HG03342 (cell line): ENCODE results near the gene TSEN2.

Source experiments
- ATAC-seq: cut with Tn5 transposase; IDR thresholded peaks from one replicate; pipeline ENCODE4 v1.9.1; 2021; ENCODE audit warnings: mild to moderate bottlenecking, moderate library complexity; ENCODE audit not compliant: unreplicated experiment

The TSEN2 gene

GRCh38 chr3:12545473-12545791 is 61.2 kb downstream of the TSEN2 start, which contains the start of gene MKRN2OS:
MKRN2OS (minus strand) TSS chr3:12545499; CDS start chr3:12545464, 35 bp downstream.
- ATAC-seq = no peak

- no peak for ATAC-seq
Observed at GRCh38 chr3:12549971-12550760, 65.9 kb downstream of the TSEN2 start.

- ATAC-seq = no peak
Observed at GRCh38 chr3:12553921-12554391, 69.7 kb downstream of the TSEN2 start.

DNA sequence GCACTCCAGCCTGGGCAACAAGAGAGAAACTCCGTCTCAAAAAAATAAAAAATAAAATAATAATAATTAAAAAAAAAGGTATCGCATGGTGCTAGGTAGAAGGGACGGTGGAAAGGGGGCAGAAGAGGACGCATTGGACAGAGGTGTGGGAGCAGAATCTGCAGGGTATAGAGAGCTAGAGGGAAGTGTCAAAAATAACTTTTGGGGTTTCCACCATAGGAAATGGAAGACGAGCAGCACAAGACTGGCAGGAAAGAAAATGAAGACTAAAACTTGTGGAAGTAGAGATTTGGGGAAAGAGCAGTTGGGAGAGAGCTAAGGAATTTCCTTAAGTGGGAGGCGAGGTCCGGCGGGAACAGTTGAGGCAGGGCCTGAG is 72.0 kb downstream of the TSEN2 start:
- no peak for ATAC-seq

DNA sequence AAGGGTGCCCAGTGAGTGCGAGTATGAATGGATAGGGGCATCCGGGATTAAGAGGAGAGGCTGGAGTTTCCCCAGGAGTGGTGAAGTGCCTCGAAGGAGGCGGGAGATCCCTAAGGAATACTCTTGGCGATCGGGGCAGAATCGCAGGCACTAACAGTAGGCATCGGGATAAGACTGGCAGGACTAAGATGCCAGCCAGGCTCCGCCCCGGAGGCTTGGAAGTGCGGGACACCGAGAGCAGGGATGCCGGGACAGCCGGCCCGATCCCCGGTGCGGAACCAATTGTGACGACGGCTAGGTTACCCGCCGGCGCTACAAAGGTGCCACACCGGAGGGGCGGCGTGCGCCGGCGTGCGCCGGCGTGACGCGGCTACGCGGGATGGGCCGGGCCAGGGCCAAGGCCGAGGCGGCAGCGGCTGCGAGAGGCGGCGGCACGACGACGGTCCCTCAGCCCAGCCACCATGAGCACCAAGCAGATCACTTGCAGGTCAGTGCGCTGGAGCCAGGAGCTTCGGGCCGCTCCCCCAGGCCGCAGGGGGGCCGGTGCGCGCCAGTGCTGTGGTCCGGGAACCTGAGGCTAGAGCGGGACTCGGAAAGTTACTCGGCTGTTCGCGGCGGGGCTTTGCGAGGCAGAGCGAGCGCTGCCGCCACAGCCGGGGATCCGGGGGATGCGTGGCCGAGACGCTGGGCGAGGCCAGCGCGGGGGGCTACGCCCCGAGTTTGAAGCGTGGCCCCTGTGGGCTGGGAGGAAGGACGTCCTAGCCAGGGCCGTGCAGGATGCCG is 72.6 kb downstream of the TSEN2 start, which contains the start of gene MKRN2:
Gene MKRN2, plus strand, starts transcription at position 398 of the 783 bp plus-strand sequence. Its CDS starts 64 bp downstream, at position 462.
- peak; percentile 78 for ATAC-seq

GRCh38 chr3:12557473-12558100 is 73.3 kb downstream of the TSEN2 start:
- ATAC-seq = no peak

- ATAC-seq = no peak
Observed at GRCh38 chr3:12558706-12559105, 74.4 kb downstream of the TSEN2 start.

DNA sequence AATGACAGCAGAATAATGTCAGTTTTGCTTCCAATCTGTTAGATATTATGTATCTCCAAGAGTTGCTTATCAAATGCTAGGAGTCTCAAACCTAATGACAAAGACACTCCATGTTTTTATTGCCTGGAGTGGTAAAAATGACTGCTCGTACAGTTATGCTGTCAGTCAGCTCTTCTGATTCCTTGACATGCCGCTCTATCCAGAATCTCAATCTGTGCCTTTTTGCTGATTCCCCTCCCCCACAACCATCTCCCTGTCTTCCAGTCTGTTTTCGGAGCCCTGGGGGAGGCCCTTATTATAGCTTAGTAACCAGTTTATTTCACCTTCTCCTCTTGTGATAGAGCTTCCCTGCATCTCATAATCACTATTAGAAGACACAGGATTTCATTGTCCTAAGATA is 75.2 kb downstream of the TSEN2 start:
- no peak for ATAC-seq

GRCh38 chr3:12560505-12561190 is 76.4 kb downstream of the TSEN2 start:
- ATAC-seq = peak; percentile 37

GRCh38 chr3:12561397-12561796 is 77.1 kb downstream of the TSEN2 start:
- no peak for ATAC-seq

GRCh38 chr3:12562451-12562850 is 78.2 kb downstream of the TSEN2 start:
- no peak for ATAC-seq

DNA sequence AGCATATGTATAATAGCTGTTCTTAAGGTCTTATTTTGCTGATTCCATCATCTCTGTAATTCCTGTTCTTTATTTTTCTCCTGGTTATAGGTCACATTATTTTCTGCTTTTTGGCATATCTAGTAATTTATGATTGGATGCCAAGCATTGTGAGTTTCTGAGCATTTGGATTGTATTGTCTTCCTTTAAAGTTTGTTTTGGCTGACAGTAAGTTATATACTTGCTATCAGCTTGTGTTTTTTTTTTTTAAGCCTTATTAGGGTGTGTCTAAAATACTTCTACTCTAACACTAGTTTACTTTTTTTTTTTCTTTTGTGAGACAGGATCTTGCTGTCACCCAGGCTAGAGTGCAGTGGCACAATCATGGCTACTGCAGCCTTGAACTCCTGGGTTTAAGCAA is 82.7 kb downstream of the TSEN2 start:
- no peak for ATAC-seq

GRCh38 chr3:12568747-12569146 is 84.5 kb downstream of the TSEN2 start:
- ATAC-seq = no peak

GRCh38 chr3:12569836-12570235 is 85.6 kb downstream of the TSEN2 start:
- no peak for ATAC-seq

DNA sequence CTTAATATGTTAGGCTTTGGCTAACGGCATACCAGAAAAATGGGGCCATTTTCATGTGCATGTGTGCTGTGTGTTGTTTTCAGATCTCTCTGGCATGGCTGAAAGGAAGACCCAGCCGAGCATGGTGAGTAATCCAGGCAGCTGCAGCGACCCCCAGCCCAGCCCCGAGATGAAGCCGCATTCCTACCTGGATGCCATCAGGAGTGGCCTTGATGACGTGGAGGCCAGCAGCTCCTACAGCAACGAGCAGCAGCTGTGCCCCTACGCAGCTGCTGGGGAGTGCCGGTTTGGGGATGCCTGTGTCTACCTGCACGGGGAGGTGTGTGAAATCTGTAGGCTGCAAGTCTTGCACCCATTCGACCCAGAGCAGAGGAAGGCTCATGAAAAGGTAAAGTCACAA is 87.7 kb downstream of the TSEN2 start:
- no peak for ATAC-seq

DNA sequence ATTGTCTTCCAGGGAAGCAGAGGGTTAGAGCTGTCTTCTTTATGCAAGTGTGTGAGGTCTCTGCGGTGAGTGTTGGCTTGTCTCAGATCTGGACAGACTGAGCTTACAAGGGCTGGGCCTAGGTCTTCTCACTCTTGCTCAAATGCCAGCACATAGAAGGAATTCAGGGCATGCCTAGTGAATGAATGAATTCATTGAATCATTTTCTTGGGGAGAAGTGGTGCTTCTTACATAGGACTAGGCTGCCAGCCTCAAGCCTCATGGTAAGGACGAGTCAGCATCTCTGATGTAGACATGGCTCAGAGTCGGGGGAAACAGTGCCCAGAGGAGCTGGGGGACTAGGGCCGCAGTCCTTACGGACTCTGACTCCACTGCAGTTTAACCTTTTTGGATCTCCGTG is 89.9 kb downstream of the TSEN2 start:
- ATAC-seq = no peak

DNA sequence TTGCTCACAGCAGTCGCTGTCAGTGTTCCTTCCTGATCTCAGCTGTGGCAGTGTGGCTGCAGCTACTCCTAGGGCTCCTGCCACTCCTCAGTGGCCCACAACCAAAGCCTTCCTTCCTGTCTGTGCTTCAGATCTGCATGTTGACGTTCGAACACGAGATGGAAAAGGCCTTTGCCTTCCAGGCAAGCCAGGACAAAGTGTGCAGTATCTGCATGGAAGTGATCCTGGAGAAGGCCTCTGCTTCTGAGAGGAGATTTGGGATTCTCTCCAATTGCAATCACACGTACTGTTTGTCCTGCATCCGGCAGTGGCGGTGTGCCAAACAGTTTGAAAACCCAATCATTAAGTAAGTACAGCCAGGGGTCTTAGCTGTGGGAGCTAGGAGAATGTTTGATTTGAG is 90.4 kb downstream of the TSEN2 start:
- no peak for ATAC-seq

DNA sequence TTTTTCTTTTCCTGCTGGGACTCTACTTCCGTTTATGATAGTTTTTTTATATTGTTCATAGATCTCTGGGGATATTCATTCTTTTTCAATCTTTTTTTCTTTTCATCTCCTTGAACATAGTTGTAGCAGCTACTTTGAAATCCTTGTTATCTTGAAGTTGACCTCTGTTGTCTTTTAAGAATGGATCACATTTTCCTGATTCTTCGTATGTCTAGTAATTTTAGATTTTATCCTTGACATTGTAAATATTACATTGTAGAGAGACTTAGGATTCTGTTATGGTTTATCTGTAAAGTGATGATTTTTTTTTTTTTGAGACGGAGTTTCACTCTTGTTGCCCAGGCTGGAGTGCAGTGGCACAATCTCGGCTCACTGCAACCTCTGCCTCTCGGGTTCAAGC is 93.1 kb downstream of the TSEN2 start:
- ATAC-seq = no peak

GRCh38 chr3:12578742-12579141 is 94.5 kb downstream of the TSEN2 start:
- no peak for ATAC-seq

- ATAC-seq = no peak
Observed at GRCh38 chr3:12579456-12579855, 95.2 kb downstream of the TSEN2 start.

DNA sequence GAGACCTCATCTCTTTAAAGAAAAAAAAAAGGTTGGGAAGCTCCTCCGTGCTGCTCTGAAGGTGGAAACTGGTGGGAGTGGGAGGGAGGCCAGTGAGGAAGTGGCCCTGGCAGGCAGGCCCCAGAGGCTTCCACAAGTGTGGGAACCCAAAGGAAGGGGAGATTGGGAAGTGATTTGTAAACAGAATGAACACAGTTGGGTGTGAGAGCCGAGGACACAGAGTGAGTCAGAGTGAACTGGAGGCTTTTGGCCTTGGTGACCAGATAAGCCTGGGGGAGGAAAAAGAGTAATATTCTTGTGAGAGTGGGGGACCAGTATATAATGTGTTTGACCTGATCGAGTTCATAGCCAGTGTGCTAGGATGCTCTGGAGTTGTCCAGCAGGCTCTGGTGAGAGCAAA is 95.6 kb downstream of the TSEN2 start:
- ATAC-seq = no peak
